GM21529 (cell line): ENCODE measurements around the gene TMTC2.

Source experiments
- ATAC-seq: cut with Tn5 transposase; IDR thresholded peaks from one replicate; pipeline ENCODE4 v1.9.1; 2021; ENCODE audit not compliant: unreplicated experiment

TMTC2 gene

GRCh38 chr12:82874945-82875344 lies 188.2 kb downstream of the TMTC2 start:
- no peak for ATAC-seq

GRCh38 chr12:82876075-82876474 lies 189.4 kb downstream of the TMTC2 start:
- no peak for ATAC-seq

GRCh38 chr12:82877963-82878362 lies 191.3 kb downstream of the TMTC2 start:
- ATAC-seq: no peak

- ATAC-seq: no peak
Measured at GRCh38 chr12:82880442-82880901, 193.8 kb downstream of the TMTC2 start.

GRCh38 chr12:82883394-82884355 lies 197.0 kb downstream of the TMTC2 start:
- no peak for ATAC-seq

- no peak for ATAC-seq
Measured at GRCh38 chr12:82886671-82887340, 200.1 kb downstream of the TMTC2 start.

- no peak for ATAC-seq
Measured at GRCh38 chr12:82893896-82894295, 207.2 kb downstream of the TMTC2 start.

GRCh38 chr12:82896277-82896676 lies 209.6 kb downstream of the TMTC2 start:
- ATAC-seq: no peak

- ATAC-seq: no peak
Measured at GRCh38 chr12:82896979-82897378, 210.3 kb downstream of the TMTC2 start.

- ATAC-seq: no peak
Measured at GRCh38 chr12:82898441-82898840, 211.7 kb downstream of the TMTC2 start.

GRCh38 chr12:82904219-82904790 lies 217.6 kb downstream of the TMTC2 start:
- no peak for ATAC-seq

- ATAC-seq: no peak
Measured at GRCh38 chr12:82910246-82910893, 223.7 kb downstream of the TMTC2 start.

- no peak for ATAC-seq
Measured at GRCh38 chr12:82912406-82912805, 225.7 kb downstream of the TMTC2 start.

GRCh38 chr12:82919388-82920054 lies 232.8 kb downstream of the TMTC2 start:
- no peak for ATAC-seq

GRCh38 chr12:82923935-82924334 lies 237.2 kb downstream of the TMTC2 start:
- ATAC-seq: no peak

GRCh38 chr12:82926630-82927029 lies 239.9 kb downstream of the TMTC2 start:
- ATAC-seq: no peak

GRCh38 chr12:82930301-82930700 lies 243.6 kb downstream of the TMTC2 start:
- no peak for ATAC-seq

GRCh38 chr12:82931349-82932116 lies 244.8 kb downstream of the TMTC2 start:
- no peak for ATAC-seq

- no peak for ATAC-seq
Measured at GRCh38 chr12:82937151-82937550, 250.4 kb downstream of the TMTC2 start.

- ATAC-seq: no peak
Measured at GRCh38 chr12:82942521-82942920, 255.8 kb downstream of the TMTC2 start.
